Measurements from ENCODE around the gene TM7SF2.

TM7SF2 gene

GRCh38 chr11:65090628-65091027 lies 21.0 kb upstream of the TM7SF2 start:
- DNase-seq (ENCODE audit: low spot score), result no peak

GRCh38 chr11:65095427-65095826 lies 16.2 kb upstream of the TM7SF2 start:
- no peak for DNase-seq (ENCODE audit: low spot score)

DNA sequence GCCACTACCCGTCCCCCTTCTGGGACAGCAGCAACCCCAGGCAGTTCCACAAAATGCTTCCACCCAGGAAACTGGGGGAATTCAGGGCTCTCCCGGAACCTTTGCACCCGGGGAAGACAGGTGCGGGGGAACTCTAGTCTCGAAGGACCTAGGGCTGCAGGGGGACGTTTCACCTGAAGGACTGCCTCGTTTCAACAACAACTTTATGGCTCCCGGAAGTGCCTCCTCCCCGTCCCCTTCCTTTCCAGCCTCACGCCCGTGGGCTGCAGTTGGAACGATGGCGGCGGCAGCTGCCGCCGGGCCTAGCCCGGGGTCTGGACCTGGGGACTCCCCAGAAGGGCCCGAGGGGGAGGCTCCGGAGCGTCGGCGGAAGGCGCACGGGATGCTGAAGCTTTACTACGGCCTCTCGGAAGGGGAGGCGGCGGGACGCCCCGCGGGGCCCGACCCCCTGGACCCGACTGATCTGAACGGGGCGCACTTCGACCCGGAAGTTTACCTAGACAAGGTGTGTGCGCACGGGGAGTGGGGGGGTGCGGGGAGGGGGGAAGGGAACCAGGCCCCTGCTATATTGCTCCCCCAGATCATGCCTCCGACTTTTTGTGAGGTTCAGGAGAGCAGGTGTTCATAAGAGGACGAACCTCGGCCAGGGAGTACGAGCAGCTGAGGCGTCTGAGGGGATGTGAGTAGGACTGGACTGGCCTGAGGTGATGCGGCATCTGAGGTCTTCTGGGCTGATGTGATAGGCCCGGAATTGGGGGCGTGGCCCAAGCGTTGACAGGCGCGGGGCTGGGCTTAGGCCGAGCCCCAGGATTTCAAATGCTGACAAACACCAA lies 15.5 kb upstream of the TM7SF2 start, which contains the start of gene VPS51:
TSS of gene VPS51 (plus strand) at position 241 of the 833 bp plus-strand sequence. CDS start at position 278, 37 bp downstream.
- DNase-seq (ENCODE audit: low spot score), result peak; percentile 96

GRCh38 chr11:65096926-65097325 lies 14.7 kb upstream of the TM7SF2 start:
- DNase-seq (ENCODE audit: low spot score), result no peak

GRCh38 chr11:65100674-65101350 lies 10.9 kb upstream of the TM7SF2 start:
- DNase-seq (ENCODE audit: low spot score), result no peak

DNA sequence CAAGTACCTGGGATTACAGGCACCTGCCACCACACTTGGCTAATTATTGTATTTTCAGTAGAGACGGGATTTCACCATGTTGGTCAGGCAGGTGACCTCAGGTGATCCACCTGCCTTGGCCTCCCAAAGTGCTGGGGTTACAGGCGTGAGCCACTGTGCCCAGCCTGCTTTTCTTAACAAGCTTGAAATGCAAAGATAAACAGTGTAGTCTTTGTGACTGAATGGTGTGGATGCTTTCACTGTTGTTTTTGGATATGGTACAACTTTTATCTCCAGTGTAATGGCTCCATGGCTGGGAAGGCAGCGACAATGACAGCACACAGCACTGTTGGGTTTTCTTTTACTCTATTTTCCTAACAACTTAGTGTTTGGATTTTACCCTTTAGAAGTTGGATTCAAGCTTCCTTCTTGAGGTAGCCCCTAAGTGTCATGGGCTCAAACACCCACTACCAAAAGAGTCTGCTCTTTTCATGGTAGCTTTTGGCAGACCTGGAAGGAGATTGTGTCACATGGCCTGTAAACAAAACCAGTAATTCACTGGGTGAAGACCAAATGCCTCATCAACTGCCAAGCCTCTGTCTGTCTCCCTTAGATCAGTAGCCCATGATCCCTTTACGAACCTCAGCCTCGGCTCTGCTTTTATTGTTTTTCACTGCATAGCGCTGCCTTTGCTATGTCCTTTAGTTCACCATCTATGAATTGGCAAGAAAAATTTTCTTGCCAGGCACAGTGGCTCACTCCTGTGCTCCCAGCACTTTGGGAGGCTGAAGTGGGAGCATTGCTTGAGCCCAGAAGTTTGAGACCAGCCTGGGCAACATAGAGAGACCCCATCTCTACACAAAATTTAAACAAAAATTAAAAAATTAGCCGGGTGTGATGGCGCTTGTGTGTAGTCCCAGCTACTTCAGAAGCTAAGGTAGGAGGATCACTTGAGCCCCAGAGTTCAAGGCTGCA lies 9.3 kb upstream of the TM7SF2 start:
- DNase-seq (ENCODE audit: low spot score), result no peak

- no peak for DNase-seq (ENCODE audit: low spot score)
Observed at GRCh38 chr11:65103476-65103875, 8.2 kb upstream of the TM7SF2 start.

DNA sequence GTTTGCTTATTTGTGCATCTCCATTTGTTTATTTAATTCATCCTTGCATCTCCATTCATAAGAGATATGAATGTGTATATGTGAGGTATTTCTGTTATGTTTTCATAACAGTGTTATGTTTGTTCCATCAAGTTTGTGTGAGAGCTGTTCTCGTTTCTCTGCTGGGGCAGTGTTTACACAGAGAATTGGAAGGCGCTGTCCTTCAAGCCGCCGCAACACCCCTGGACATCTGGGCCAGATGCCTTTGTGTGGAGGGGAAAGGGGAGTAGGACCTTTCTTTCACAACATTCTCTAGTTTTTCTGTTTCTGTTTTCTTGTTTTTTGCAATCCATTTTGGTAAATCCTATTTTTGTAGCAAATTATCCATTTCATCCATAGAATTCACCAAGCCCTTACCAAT lies 7.0 kb upstream of the TM7SF2 start:
- no peak for DNase-seq (ENCODE audit: low spot score)

DNA sequence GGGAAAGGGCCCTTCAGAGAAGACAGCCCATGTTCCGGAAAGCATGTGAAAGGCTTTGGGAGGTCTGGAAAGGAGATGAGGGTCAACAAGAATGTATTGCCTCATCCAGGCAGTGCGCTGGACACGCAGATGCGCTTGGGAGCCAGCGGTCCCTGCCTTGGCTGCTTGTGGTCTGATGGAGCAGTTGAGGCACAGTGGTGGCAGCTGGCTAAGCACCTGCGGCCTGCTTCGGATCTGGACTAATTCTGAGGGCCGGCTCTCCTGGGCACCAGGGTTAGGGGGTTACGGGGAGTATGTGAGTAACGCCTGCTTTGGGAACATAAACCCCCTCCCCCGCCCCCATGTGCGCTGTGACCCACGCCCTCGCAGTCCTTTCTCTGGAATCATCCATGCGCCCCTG lies 4.6 kb upstream of the TM7SF2 start:
- no peak for DNase-seq (ENCODE audit: low spot score)

GRCh38 chr11:65107751-65108468 lies 3.8 kb upstream of the TM7SF2 start:
- no peak for DNase-seq (ENCODE audit: low spot score)

GRCh38 chr11:65108469-65109123 lies 3.1 kb upstream of the TM7SF2 start:
- DNase-seq (ENCODE audit: low spot score), result no peak

- DNase-seq (ENCODE audit: low spot score), result no peak
Observed at GRCh38 chr11:65109231-65110198, 2.2 kb upstream of the TM7SF2 start.

GRCh38 chr11:65110354-65110861 lies 1.3 kb upstream of the TM7SF2 start:
- peak; percentile 88 for DNase-seq (ENCODE audit: low spot score)

- no peak for DNase-seq (ENCODE audit: low spot score)
Observed at GRCh38 chr11:65111159-65111743, 421 bp upstream of the TM7SF2 start.

DNA sequence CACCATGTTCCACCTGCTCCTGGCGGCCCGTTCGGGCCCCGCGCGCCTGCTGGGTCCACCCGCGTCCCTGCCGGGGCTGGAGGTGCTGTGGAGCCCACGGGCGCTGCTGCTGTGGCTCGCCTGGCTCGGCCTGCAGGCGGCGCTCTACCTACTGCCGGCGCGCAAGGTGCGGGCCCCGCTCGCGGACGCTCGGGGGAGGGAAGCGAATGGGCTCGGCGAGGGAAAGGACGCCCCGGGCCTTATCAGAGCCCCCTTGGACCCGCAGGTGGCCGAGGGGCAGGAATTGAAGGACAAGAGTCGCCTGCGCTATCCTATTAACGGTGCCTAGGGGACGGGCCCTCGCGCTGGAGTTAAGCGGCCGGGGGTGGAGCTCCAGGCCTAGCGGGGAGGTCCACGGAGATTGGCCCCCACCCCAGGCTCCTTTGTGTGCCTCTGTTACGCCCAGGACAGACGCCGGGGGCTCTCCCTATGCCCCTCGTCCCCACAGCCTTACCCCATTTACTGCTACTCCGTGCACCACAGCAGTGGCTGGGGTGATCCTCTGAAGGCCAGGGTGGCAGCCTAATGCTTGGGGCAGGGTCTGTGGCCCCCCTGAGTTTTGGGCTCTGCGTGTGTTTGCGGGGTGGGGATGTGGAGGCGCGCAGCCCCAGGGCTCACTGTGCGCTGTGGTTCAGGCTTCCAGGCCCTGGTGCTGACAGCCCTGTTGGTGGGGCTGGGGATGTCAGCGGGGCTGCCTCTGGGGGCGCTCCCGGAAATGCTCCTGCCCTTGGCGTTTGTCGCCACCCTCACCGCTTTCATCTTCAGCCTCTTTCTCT lies 1.1 kb downstream of the TM7SF2 start:
- DNase-seq (ENCODE audit: low spot score), result peak; percentile 72

DNA sequence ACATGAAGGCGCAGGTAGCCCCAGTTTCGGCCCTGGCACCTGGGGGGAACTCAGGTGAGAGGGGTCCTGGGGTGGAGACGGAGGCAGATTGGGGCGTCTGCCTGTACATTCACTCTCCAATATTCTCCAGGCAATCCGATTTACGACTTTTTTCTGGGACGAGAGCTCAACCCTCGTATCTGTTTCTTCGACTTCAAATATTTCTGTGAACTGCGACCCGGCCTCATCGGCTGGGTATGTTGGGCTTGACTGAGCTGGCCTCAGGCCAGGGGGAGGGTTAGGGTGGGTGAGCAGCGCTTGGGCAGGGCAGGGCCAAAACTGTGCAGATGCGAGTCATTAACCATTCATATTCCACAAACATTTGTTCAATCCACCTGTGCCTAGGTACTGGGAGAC lies 1.7 kb downstream of the TM7SF2 start:
- peak; percentile 56 for DNase-seq (ENCODE audit: low spot score)

- DNase-seq (ENCODE audit: low spot score), result no peak
Observed at GRCh38 chr11:65113839-65114238, 2.2 kb downstream of the TM7SF2 start.

- no peak for DNase-seq (ENCODE audit: low spot score)
Observed at GRCh38 chr11:65114538-65115171, 3.0 kb downstream of the TM7SF2 start.
